Measurements from ENCODE around the gene NRP2. TPM values are rescaled to one million over a fixed set of nuclear protein-coding genes. Genes with fewer than 3 reads are reported as not detected.

NRP2 gene
- total RNA-seq, 2 donors from 2014 or later: 69.7 to 92.4 TPM

GRCh38 chr2:205644018-205644417, 38.3 kb upstream of the NRP2 start:
- no peaks in the 10 kb centered on the region for H3K36me3 ChIP-seq (ENCODE audit: control insufficient read depth, insufficient read depth, low read length)
- 90 to 95% methylated on average over 4 to 5 of the region's 5 CpGs for WGBS, 2 experiments (ENCODE audit: insufficient coverage in 1 of 2, insufficient read length in 1 of 2)
- no peak for TF ChIP-seq CTCF (conservative IDR thresholded peaks at IDR 0.05)
- H3K27ac Mint-ChIP-seq: peak overlapping the region; percentile 14
- H3K4me3 ChIP-seq (ENCODE audit: low read length): no peak overlapping the region
- H3K27ac ChIP-seq (ENCODE audit: low read depth, low read length): no peak overlapping the region
- no peaks in the 10 kb centered on the region for H3K27me3 ChIP-seq (ENCODE audit: control insufficient read depth, insufficient read depth, low read length, poor library complexity, severe bottlenecking)
- peaks cover 5% of the 10 kb centered on the region for H3K9me3 ChIP-seq (ENCODE audit: control insufficient read depth, low read length)
- peaks cover 2% of the 10 kb centered on the region for H3K4me1 ChIP-seq (ENCODE audit: control insufficient read depth, insufficient read depth, low read length)
- peaks cover 7% of the 10 kb centered on the region for H3K9me3 Mint-ChIP-seq
- H3K4me3 Mint-ChIP-seq: no peak overlapping the region
- DNase-seq: no peak
- no peak overlapping the region for H3K9ac ChIP-seq (ENCODE audit: extremely low read depth, low read length, poor library complexity, severe bottlenecking)
- peaks cover 2% of the 10 kb centered on the region for H3K36me3 Mint-ChIP-seq (ENCODE audit: low read depth)
- peaks cover 20% of the 10 kb centered on the region for H3K4me1 Mint-ChIP-seq
- no peaks in the 10 kb centered on the region for H3K27me3 Mint-ChIP-seq (ENCODE audit: insufficient read depth)

GRCh38 chr2:205646680-205647079, 35.6 kb upstream of the NRP2 start:
- no peak overlapping the region for H3K27ac ChIP-seq (ENCODE audit: low read depth, low read length)
- peaks cover 6% of the 10 kb centered on the region for H3K27me3 Mint-ChIP-seq (ENCODE audit: insufficient read depth)
- H3K36me3 Mint-ChIP-seq (ENCODE audit: low read depth): no peaks in the 10 kb centered on the region
- WGBS, 2 experiments (ENCODE audit: insufficient coverage in 1 of 2, insufficient read length in 1 of 2): 85 to 91% methylated on average over 8 of the region's 8 CpGs
- DNase-seq: no peak
- no peak for TF ChIP-seq CTCF (conservative IDR thresholded peaks at IDR 0.05)
- no peaks in the 10 kb centered on the region for H3K27me3 ChIP-seq (ENCODE audit: control insufficient read depth, insufficient read depth, low read length, poor library complexity, severe bottlenecking)
- no peak overlapping the region for H3K27ac Mint-ChIP-seq
- H3K9me3 Mint-ChIP-seq: no peaks in the 10 kb centered on the region
- H3K4me3 ChIP-seq (ENCODE audit: low read length): no peak overlapping the region
- no peak overlapping the region for H3K4me3 Mint-ChIP-seq
- H3K9me3 ChIP-seq (ENCODE audit: control insufficient read depth, low read length): no peaks in the 10 kb centered on the region
- H3K36me3 ChIP-seq (ENCODE audit: control insufficient read depth, insufficient read depth, low read length): no peaks in the 10 kb centered on the region
- H3K4me1 Mint-ChIP-seq: peaks cover 31% of the 10 kb centered on the region
- H3K4me1 ChIP-seq (ENCODE audit: control insufficient read depth, insufficient read depth, low read length): peaks cover 2% of the 10 kb centered on the region
- H3K9ac ChIP-seq (ENCODE audit: extremely low read depth, low read length, poor library complexity, severe bottlenecking): no peak overlapping the region

- peaks cover 8% of the 10 kb centered on the region for H3K27me3 Mint-ChIP-seq (ENCODE audit: insufficient read depth)
- Histone ChIP-seq H3K4me1 (ENCODE audit: control insufficient read depth, insufficient read depth, low read length) (no peaks in the 10 kb centered on the region), H3K36me3 (ENCODE audit: control insufficient read depth, insufficient read depth, low read length) (no peaks in the 10 kb centered on the region), H3K27ac (ENCODE audit: low read depth, low read length) (peak overlapping the region; percentile 19), H3K4me3 (ENCODE audit: low read length) (no peak overlapping the region), H3K9me3 (ENCODE audit: control insufficient read depth, low read length) (no peaks in the 10 kb centered on the region), H3K27me3 (ENCODE audit: control insufficient read depth, insufficient read depth, low read length, poor library complexity, severe bottlenecking) (no peaks in the 10 kb centered on the region), H3K9ac (ENCODE audit: extremely low read depth, low read length, poor library complexity, severe bottlenecking) (no peak overlapping the region)
- H3K36me3 Mint-ChIP-seq (ENCODE audit: low read depth): no peaks in the 10 kb centered on the region
- no peak overlapping the region for H3K27ac Mint-ChIP-seq
- no peak for TF ChIP-seq CTCF (conservative IDR thresholded peaks at IDR 0.05)
- DNase-seq: peak; percentile 63
- no peaks in the 10 kb centered on the region for H3K9me3 Mint-ChIP-seq
- 58 to 67% methylated on average over 2 to 4 of the region's 4 CpGs for WGBS, 2 experiments (ENCODE audit: insufficient coverage in 1 of 2, insufficient read length in 1 of 2)
- no peak overlapping the region for H3K4me3 Mint-ChIP-seq
- peaks cover 14% of the 10 kb centered on the region for H3K4me1 Mint-ChIP-seq
Observed at GRCh38 chr2:205650450-205650849, 31.9 kb upstream of the NRP2 start.

Data from endodermal cell (in vitro differentiated cells).